ENCODE results near the gene NCOA5. TPM values are rescaled to one million over a fixed set of nuclear protein-coding genes. Genes with fewer than 3 reads are reported as not detected.

The NCOA5 gene
- total and polyA plus RNA-seq, 2 experiments from 2014 or later, result 24.0 to 26.2 TPM

GRCh38 chr20:46018611-46019010 is 71.2 kb downstream of the NCOA5 start:
- Histone ChIP-seq H3K4me3 (no peak overlapping the region), H3K79me2 (no peaks in the 10 kb centered on the region), H3K4me2 (no peak overlapping the region), H4K20me1 (ENCODE audit: insufficient read depth, poor library complexity, severe bottlenecking) (no peaks in the 10 kb centered on the region), H3K27ac (no peak overlapping the region), H3K9me2 (replicated peaks; ENCODE audit: insufficient read depth) (no peaks in the 10 kb centered on the region), H2AFZ (no peak overlapping the region), H3K36me3 (replicated peaks; ENCODE audit: insufficient read depth, low read depth) (no peaks in the 10 kb centered on the region), H3K9me3 (ENCODE audit: low read depth) (no peaks in the 10 kb centered on the region), H3K4me1 (ENCODE audit: insufficient read depth) (peaks cover 12% of the 10 kb centered on the region), H3K27me3 (peaks cover 32% of the 10 kb centered on the region)
- TF ChIP-seq CTCF (IDR thresholded peaks at IDR 0.05; ENCODE audit: poor library complexity) (no peak), EZH2 (IDR thresholded peaks at IDR 0.05; ENCODE audit: borderline replicate concordance) (no peak), EZH2phosphoT487 (IDR thresholded peaks at IDR 0.05; ENCODE audit: low read depth, severe bottlenecking, unreplicated experiment) (no peak)
- 76% methylated on average over 6 of the region's 6 CpGs for WGBS (ENCODE audit: low lambda C conversion rate, missing lambda C conversion rate)
- no peak for DNase-seq (ENCODE audit: low spot score)

- no peaks in the 10 kb centered on the region for H3K36me3 ChIP-seq (replicated peaks; ENCODE audit: insufficient read depth, low read depth)
- no peak overlapping the region for H3K27ac ChIP-seq
- no peaks in the 10 kb centered on the region for H3K9me3 ChIP-seq (ENCODE audit: low read depth)
- no peak overlapping the region for H3K4me2 ChIP-seq
- no peak for TF ChIP-seq CTCF (IDR thresholded peaks at IDR 0.05; ENCODE audit: poor library complexity)
- no peak for TF ChIP-seq EZH2 (IDR thresholded peaks at IDR 0.05; ENCODE audit: borderline replicate concordance)
- TF ChIP-seq EZH2phosphoT487 (IDR thresholded peaks at IDR 0.05; ENCODE audit: low read depth, severe bottlenecking, unreplicated experiment), result no peak
- H3K4me3 ChIP-seq, result no peak overlapping the region
- no peak for DNase-seq (ENCODE audit: low spot score)
- 58% methylated on average over 4 of the region's 4 CpGs for WGBS (ENCODE audit: low lambda C conversion rate, missing lambda C conversion rate)
- H2AFZ ChIP-seq, result no peak overlapping the region
- no peaks in the 10 kb centered on the region for H3K9me2 ChIP-seq (replicated peaks; ENCODE audit: insufficient read depth)
- peaks cover 14% of the 10 kb centered on the region for H3K4me1 ChIP-seq (ENCODE audit: insufficient read depth)
- H3K27me3 ChIP-seq, result peaks cover 32% of the 10 kb centered on the region
- H4K20me1 ChIP-seq (ENCODE audit: insufficient read depth, poor library complexity, severe bottlenecking), result no peaks in the 10 kb centered on the region
- no peaks in the 10 kb centered on the region for H3K79me2 ChIP-seq
Observed at GRCh38 chr20:46018112-46018511, 71.7 kb downstream of the NCOA5 start.

GRCh38 chr20:46017272-46017671 is 72.5 kb downstream of the NCOA5 start:
- Histone ChIP-seq H3K4me3 (no peak overlapping the region), H3K27me3 (peaks cover 36% of the 10 kb centered on the region), H3K4me1 (ENCODE audit: insufficient read depth) (peaks cover 10% of the 10 kb centered on the region), H3K79me2 (no peaks in the 10 kb centered on the region), H2AFZ (no peak overlapping the region), H3K4me2 (no peak overlapping the region), H3K36me3 (replicated peaks; ENCODE audit: insufficient read depth, low read depth) (no peaks in the 10 kb centered on the region), H3K27ac (no peak overlapping the region), H4K20me1 (ENCODE audit: insufficient read depth, poor library complexity, severe bottlenecking) (no peaks in the 10 kb centered on the region), H3K9me3 (ENCODE audit: low read depth) (no peaks in the 10 kb centered on the region), H3K9me2 (replicated peaks; ENCODE audit: insufficient read depth) (no peaks in the 10 kb centered on the region)
- 82% methylated on average over 4 of the region's 4 CpGs for WGBS (ENCODE audit: low lambda C conversion rate, missing lambda C conversion rate)
- DNase-seq (ENCODE audit: low spot score), result no peak
- TF ChIP-seq EZH2phosphoT487 (IDR thresholded peaks at IDR 0.05; ENCODE audit: low read depth, severe bottlenecking, unreplicated experiment), result no peak
- no peak for TF ChIP-seq CTCF (IDR thresholded peaks at IDR 0.05; ENCODE audit: poor library complexity)
- TF ChIP-seq EZH2 (IDR thresholded peaks at IDR 0.05; ENCODE audit: borderline replicate concordance), result no peak
